H1 (cell line): Measurements from ENCODE around the gene NALF2. TPM values are rescaled to one million over a fixed set of nuclear protein-coding genes. Genes with fewer than 3 reads are reported as not detected.

ENCODE experiments used
- CTCF ChIA-PET: fragments of 300-600 bp; sonication (Branson Sonifier 250); formaldehyde crosslinking; loops from one replicate; lab custom pipeline; 2021; ENCODE audit not compliant: partially characterized antibody; lab: Charles Lee
- POLR2A ChIA-PET: fragments of 300-600 bp; sonication (Branson Sonifier 250); formaldehyde crosslinking; loops from one replicate; lab custom pipeline; 2021; ENCODE audit warnings: inconsistent platforms; ENCODE audit not compliant: partially characterized antibody; lab: Charles Lee
- DNase-seq, 2 experiments: peaks; one replicate each; pipeline versions ENCODE4 v3.0.0 to v3.0.0-alpha.2; 2010 to 2022; ENCODE audit warnings: low spot score in 2 of 2, low read depth in 1 of 2, mixed read lengths in 1 of 2
- FAIRE-seq: peaks from 2 replicates; lab custom pipeline; 2011; peaks lifted over from hg19 to GRCh38; lab: Jason Lieb, UNC
- H2AFZ ChIP-seq: 2 replicates; pipeline ENCODE4 v1.8.1; 2012; ENCODE audit warnings: low read length, inconsistent platforms
- H2AK5ac ChIP-seq: 2 replicates; pipeline ENCODE4 v1.6.1; 2013; ENCODE audit warnings: low read depth, low read length
- H2BK120ac ChIP-seq: replicated peaks from 2 replicates; pipeline ENCODE3; 2013; ENCODE audit warnings: low read depth, low read length, inconsistent platforms
- H2BK12ac ChIP-seq: 2 replicates; pipeline ENCODE4 v1.6.1; 2013; ENCODE audit warnings: low read depth, low read length
- H2BK15ac ChIP-seq: 2 replicates; pipeline ENCODE4 v1.6.1; 2013; ENCODE audit warnings: low read length
- H2BK20ac ChIP-seq: 2 replicates; pipeline ENCODE4 v1.6.1; 2013; ENCODE audit warnings: low read length
- H2BK5ac ChIP-seq: 2 replicates; pipeline ENCODE4 v1.6.1; 2013; ENCODE audit warnings: low read depth, low read length
- H3K14ac ChIP-seq: 2 replicates; pipeline ENCODE4 v1.6.1; 2013; ENCODE audit warnings: inconsistent platforms; ENCODE audit not compliant: insufficient read length
- H3K18ac ChIP-seq: 2 replicates; pipeline ENCODE4 v1.6.1; 2013; ENCODE audit warnings: low read length; ENCODE audit errors: extremely low read depth
- H3K23ac ChIP-seq: 2 replicates; pipeline ENCODE4 v1.6.1; 2013; ENCODE audit warnings: inconsistent platforms; ENCODE audit not compliant: insufficient read length
- H3K23me2 ChIP-seq: 2 replicates; pipeline ENCODE4 v1.6.1; 2013; ENCODE audit warnings: low read depth, low read length
- H3K27ac ChIP-seq: 2 replicates; pipeline ENCODE4 v1.6.1; 2011; ENCODE audit warnings: low read depth, low read length, inconsistent platforms
- H3K27me3 ChIP-seq, 4 experiments: replicated peaks in 1 of 4; 1 replicate in 1 of 4; 2 replicates in 3 of 4; pipeline versions ENCODE4 v1.6.1 to v1.8.1; 2011 to 2013; ENCODE audit warnings: low read length in 3 of 4, mild to moderate bottlenecking in 3 of 4, inconsistent platforms in 2 of 4, mixed read lengths in 2 of 4, moderate library complexity in 1 of 4; ENCODE audit not compliant: control insufficient read depth in 3 of 4, insufficient read depth in 3 of 4; ENCODE audit errors: extremely low read depth in 1 of 4
- H3K36me3 ChIP-seq, 4 experiments: 2 replicates each; pipeline versions ENCODE4 v1.6.1 to v1.8.1; 2011 to 2013; ENCODE audit warnings: mild to moderate bottlenecking in 4 of 4, low read length in 3 of 4, moderate library complexity in 2 of 4, control low read depth in 1 of 4, inconsistent platforms in 1 of 4; ENCODE audit not compliant: insufficient read depth in 4 of 4, control insufficient read depth in 2 of 4
- H3K4ac ChIP-seq: replicated peaks from 2 replicates; pipeline ENCODE3; 2013; ENCODE audit warnings: low read length, low read depth, mixed read lengths, inconsistent platforms; ENCODE audit not compliant: insufficient read length
- H3K4me1 ChIP-seq, 4 experiments: replicated peaks in 1 of 4; 1 replicate in 1 of 4; 2 replicates in 3 of 4; pipeline versions ENCODE4 v1.6.1 to v1.8.1; 2011 to 2013; ENCODE audit warnings: low read length in 3 of 4, inconsistent platforms in 2 of 4, mixed read lengths in 1 of 4; ENCODE audit not compliant: insufficient read depth in 4 of 4, control insufficient read depth in 3 of 4
- H3K4me2 ChIP-seq, 2 experiments: 2 replicates each; pipeline versions ENCODE4 v1.6.1 to v1.8.1; 2011 to 2013; ENCODE audit warnings: low read depth in 2 of 2, low read length in 2 of 2, control low read depth in 1 of 2, inconsistent platforms in 1 of 2, mild to moderate bottlenecking in 1 of 2; ENCODE audit not compliant: insufficient read depth in 1 of 2
- H3K4me3 ChIP-seq, 4 experiments: fragments of 200-600, 300-600 bp in 1 of 4; sonication (generic), shearing (Covaris generic), sonication (Bioruptor Twin) in 1 of 4; 2 replicates each; pipeline versions ENCODE4 v1.5.1 to v1.8.1; 2011 to 2016; ENCODE audit warnings: low read length in 4 of 4, low read depth in 3 of 4, control low read depth in 2 of 4, inconsistent platforms in 2 of 4, mild to moderate bottlenecking in 2 of 4, mixed read lengths in 1 of 4, moderate library complexity in 1 of 4; ENCODE audit not compliant: insufficient read depth in 2 of 4; ENCODE audit errors: extremely low read depth in 1 of 4
- H3K56ac ChIP-seq: replicated peaks from 2 replicates; pipeline ENCODE3; 2013; ENCODE audit warnings: low read depth, mild to moderate bottlenecking, mixed read lengths, low read length, inconsistent platforms; ENCODE audit not compliant: insufficient read length
- H3K79me1 ChIP-seq: 2 replicates; pipeline ENCODE4 v1.6.1; 2013; ENCODE audit warnings: low read depth, low read length, control low read depth
- H3K79me2 ChIP-seq, 2 experiments: 2 replicates each; pipeline versions ENCODE4 v1.6.1 to v1.8.1; 2012 to 2013; ENCODE audit warnings: low read length in 2 of 2, mild to moderate bottlenecking in 2 of 2, inconsistent platforms in 1 of 2; ENCODE audit not compliant: insufficient read depth in 2 of 2, control insufficient read depth in 1 of 2
- H3K9ac ChIP-seq, 4 experiments: replicated peaks in 1 of 4; 1 replicate in 1 of 4; 2 replicates in 3 of 4; pipeline versions ENCODE4 v1.6.1 to v1.8.1; 2011 to 2013; ENCODE audit warnings: low read depth in 3 of 4, low read length in 3 of 4, control low read depth in 2 of 4, mild to moderate bottlenecking in 2 of 4, moderate library complexity in 2 of 4, inconsistent platforms in 1 of 4; ENCODE audit errors: extremely low read depth in 1 of 4
- H3K9me3 ChIP-seq, 2 experiments: 2 replicates each; pipeline versions ENCODE4 v1.6.1 to v1.8.1; 2012 to 2013; ENCODE audit warnings: mild to moderate bottlenecking in 2 of 2, moderate library complexity in 2 of 2, control low read depth in 1 of 2, inconsistent platforms in 1 of 2, low read depth in 1 of 2, low read length in 1 of 2, mixed read lengths in 1 of 2; ENCODE audit not compliant: insufficient read depth in 2 of 2
- H4K20me1 ChIP-seq, 2 experiments: replicated peaks in 1 of 2; 2 replicates each; pipeline versions ENCODE3 to v1.8.1; 2011 to 2013; ENCODE audit warnings: inconsistent platforms in 2 of 2, low read length in 2 of 2, mild to moderate bottlenecking in 1 of 2; ENCODE audit not compliant: insufficient read depth in 2 of 2, control insufficient read depth in 1 of 2
- H4K5ac ChIP-seq: 2 replicates; pipeline ENCODE4 v1.6.1; 2013; ENCODE audit warnings: low read length, low read depth, mixed read lengths, inconsistent platforms; ENCODE audit not compliant: insufficient read length
- H4K8ac ChIP-seq: 2 replicates; pipeline ENCODE4 v1.8.0; 2013; ENCODE audit warnings: mild to moderate bottlenecking, moderate library complexity, low read length, inconsistent platforms; ENCODE audit not compliant: insufficient read depth; ENCODE audit errors: extremely low read depth
- H4K91ac ChIP-seq: replicated peaks from 2 replicates; pipeline ENCODE3; 2013; ENCODE audit warnings: low read length, mixed read lengths, inconsistent platforms; ENCODE audit not compliant: insufficient read length
- KDM4A ChIP-seq: IDR thresholded peaks from one replicate; pipeline ENCODE4 v1.7.1; 2012; ENCODE audit warnings: low read depth, mild to moderate bottlenecking, moderate library complexity, low read length, inconsistent platforms; ENCODE audit not compliant: severe bottlenecking
- SIRT6 ChIP-seq: IDR thresholded peaks from one replicate; pipeline ENCODE4 v1.7.1; 2012; ENCODE audit warnings: low read length, inconsistent platforms
- SUZ12 ChIP-seq: fragments of 200-600 bp; sonication (generic); IDR thresholded peaks from 2 replicates; pipeline ENCODE4 v1.6.1; 2012; ENCODE audit warnings: mild to moderate bottlenecking, inconsistent platforms, low read length, moderate library complexity, mixed read lengths
- WGBS, 2 experiments: shearing (Covaris generic) in 1 of 2; methylation state at CpG; one replicate each; pipeline versions ENCODE4 v1.1.6 to v1.1.7; 2013 to 2015; ENCODE audit warnings: low lambda C conversion rate in 2 of 2, mixed read lengths in 2 of 2, inconsistent platforms in 1 of 2, low coverage in 1 of 2, missing lambda C conversion rate in 1 of 2; ENCODE audit not compliant: insufficient replicate concordance in 2 of 2, insufficient coverage in 1 of 2, insufficient read length in 1 of 2; ENCODE audit errors: extremely low coverage in 1 of 2, missing lambda C conversion rate in 1 of 2; 5-methylcytosine and 5-hydroxymethylcytosine counted together
- polyA plus RNA-seq, 7 experiments: library from polyadenylated mRNA; depleted of rRNA in 3 of 7; stranded (reverse) in 5 of 7; unstranded in 2 of 7; fragments of >200 nt in 5 of 7; fragments of 200-250 nt in 2 of 7; gene quantifications; 1 replicate in 5 of 7; 2 replicates in 1 of 7; 4 replicates in 1 of 7; pipeline versions ENCODE4 v1.2.1 to v1.2.3, GENCODE V29; 2011 to 2013; ENCODE audit warnings: missing spikeins in 2 of 7, mixed read lengths in 2 of 7
- total RNA-seq: library from RNA; stranded (reverse); fragmentation: NEBNext Ultra II Directional; extraction: Animal tissue kit (Norgen Biotek cat#: 25700); gene quantifications from 2 replicates; pipeline ENCODE4 v1.2.1, GENCODE V29; 2021

Gene NALF2
- total and polyA plus RNA-seq, 2 of the 8 experiments (the other 6 are each of a cell fraction or from before 2014, with no cell fraction given), result 7.5 to 15.6 TPM

- no peak overlapping the region for H2BK12ac ChIP-seq
- H3K4me3 ChIP-seq, result peak overlapping the region; percentile 40 to 94 (median 60)
- 16% methylated on average over 27 of the region's 36 CpGs; no CpG with 5 or more reads in 1 of the 2 experiments for WGBS, 2 experiments
- POLR2A ChIA-PET, result no interaction called here
- no peak overlapping the region for H2AFZ ChIP-seq
- 0 out of 8 replicates have a peak, but pooled peaks cover 0 to 4% (median 0%) of the 10 kb centered on the region in 4 experiments for H3K36me3 ChIP-seq
- H3K79me2 ChIP-seq, result peaks cover 0 to 12% of the 10 kb centered on the region in 2 experiments; a peak in 1 of 4 replicates
- H3K4me2 ChIP-seq, result peak overlapping the region; percentile 73 to 96
- no peak for FAIRE-seq
- no peak overlapping the region for H2BK5ac ChIP-seq
- H4K8ac ChIP-seq, result no peak overlapping the region; the same call in 1 of the 2 replicates
- peaks cover 0 to 14% (median 6%) of the 10 kb centered on the region in 4 experiments; a peak in 6 of 7 replicates for H3K4me1 ChIP-seq
- H3K79me1 ChIP-seq, result no peaks in the 10 kb centered on the region
- no peak overlapping the region for H4K91ac ChIP-seq
- H3K23ac ChIP-seq, result no peak overlapping the region
- no peak overlapping the region for H2BK120ac ChIP-seq
- H3K23me2 ChIP-seq, result peaks cover 8% of the 10 kb centered on the region; the same call in 1 of the 2 replicates
- CTCF ChIA-PET, result interaction anchor here (0.8 kb wide), 1 partner anchor 525 kb away, joined by 3 read pairs; no protein-coding TSS in a partner anchor
- H3K18ac ChIP-seq, result no peak overlapping the region
- H3K27ac ChIP-seq, result no peak overlapping the region
- no peak for DNase-seq
- H2BK20ac ChIP-seq, result no peak overlapping the region
- H3K27me3 ChIP-seq, result peaks cover 0 to 13% (median 5%) of the 10 kb centered on the region in 4 experiments; a peak in 6 of 7 replicates
- no peak overlapping the region for H4K5ac ChIP-seq
- no peaks in the 10 kb centered on the region for H3K9me3 ChIP-seq
- H3K14ac ChIP-seq, result no peak overlapping the region
- no peak overlapping the region for H2BK15ac ChIP-seq
- no peak overlapping the region for H3K4ac ChIP-seq
- peaks cover 9 to 19% of the 10 kb centered on the region in 2 experiments for H4K20me1 ChIP-seq
- TF ChIP-seq SUZ12, result peak; percentile 25; the same call in 1 of the 2 replicates
- no peak for TF ChIP-seq SIRT6
- TF ChIP-seq KDM4A, result peak; percentile 30
- no peak overlapping the region for H2AK5ac ChIP-seq
- H3K9ac ChIP-seq, result no peak overlapping the region
- H3K56ac ChIP-seq, result no peak overlapping the region
These were observed 1.9 kb downstream of the NALF2 start for GRCh38 chrX:69505772-69506616.
